Liver (tissue), 9 donors: ENCODE data around the gene TRAK1. TPM values are rescaled to one million over a fixed set of nuclear protein-coding genes. Genes with fewer than 3 reads are reported as not detected.

Source experiments
- DNase-seq: peaks from one replicate; pipeline ENCODE4 v3.0.0-alpha.2; 2017; ENCODE audit warnings: low spot score
- H3K27ac ChIP-seq, 2 donors: one replicate each; pipeline ENCODE4 v1.7.0; 2013; ENCODE audit warnings: inconsistent platforms in 2 of 2, low read length in 2 of 2, control low read depth in 1 of 2, low read depth in 1 of 2, mild to moderate bottlenecking in 1 of 2
- H3K27me3 ChIP-seq, 4 donors: one replicate each; pipeline versions ENCODE4 v1.6.1 to v1.7.0; 2013; ENCODE audit warnings: low read length in 3 of 4, inconsistent platforms in 1 of 4, mild to moderate bottlenecking in 1 of 4, moderate library complexity in 1 of 4; ENCODE audit not compliant: control insufficient read depth in 4 of 4, insufficient read depth in 4 of 4
- H3K36me3 ChIP-seq, 4 donors: one replicate each; pipeline versions ENCODE4 v1.6.1 to v1.7.0; 2013; ENCODE audit warnings: low read length in 3 of 4, mild to moderate bottlenecking in 3 of 4, low read depth in 1 of 4, moderate library complexity in 1 of 4; ENCODE audit not compliant: control insufficient read depth in 4 of 4, insufficient read depth in 3 of 4
- H3K4me1 ChIP-seq, 4 donors: one replicate each; pipeline versions ENCODE4 v1.6.1 to v1.7.0; 2013; ENCODE audit warnings: low read length in 3 of 4, mild to moderate bottlenecking in 3 of 4, moderate library complexity in 1 of 4; ENCODE audit not compliant: control insufficient read depth in 4 of 4, insufficient read depth in 4 of 4
- H3K4me3 ChIP-seq, 3 donors: one replicate each; pipeline versions ENCODE4 v1.6.1 to v1.7.0; 2013; ENCODE audit warnings: low read length in 3 of 3, control low read depth in 1 of 3, low read depth in 1 of 3, mild to moderate bottlenecking in 1 of 3
- H3K9ac ChIP-seq, 2 donors: one replicate each; pipeline ENCODE4 v1.7.0; 2013; ENCODE audit warnings: low read length in 2 of 2, mild to moderate bottlenecking in 2 of 2, moderate library complexity in 2 of 2, control low read depth in 1 of 2, low read depth in 1 of 2
- H3K9me3 ChIP-seq, 4 donors: one replicate each; pipeline versions ENCODE4 v1.6.1 to v1.7.0; 2013; ENCODE audit warnings: low read length in 3 of 4; ENCODE audit not compliant: control insufficient read depth in 4 of 4
- ATF3 ChIP-seq: IDR thresholded peaks from 2 replicates; pipeline ENCODE4 v1.6.1; 2016; ENCODE audit warnings: antibody characterized with exemption
- CTCF ChIP-seq: fragments of 150-350 bp; IDR thresholded peaks from 2 replicates; pipeline ENCODE4 v1.5.1; 2017; ENCODE audit warnings: improper control_type of control experiment, low read depth, low read length; ENCODE audit not compliant: missing input control
- EGR1 ChIP-seq, 2 donors: IDR thresholded peaks; 2 replicates each; pipeline ENCODE4 v1.6.1; 2016 to 2018; ENCODE audit warnings: antibody characterized with exemption in 2 of 2, low read depth in 2 of 2
- FOXA1 ChIP-seq: IDR thresholded peaks from 2 replicates; pipeline ENCODE4 v1.6.1; 2016; ENCODE audit warnings: antibody characterized with exemption
- FOXA2 ChIP-seq: IDR thresholded peaks from 2 replicates; pipeline ENCODE4 v1.6.1; 2016; ENCODE audit warnings: antibody characterized with exemption
- GABPA ChIP-seq, 2 donors: IDR thresholded peaks in 1 of 2; conservative IDR thresholded peaks in 1 of 2; 2 replicates each; pipeline ENCODE4 v1.6.1; 2016; ENCODE audit warnings: antibody characterized with exemption in 2 of 2, mild to moderate bottlenecking in 1 of 2, moderate library complexity in 1 of 2
- HNF4A ChIP-seq, 2 donors: conservative IDR thresholded peaks; 2 replicates each; pipeline ENCODE4 v1.6.1; 2016; ENCODE audit warnings: antibody characterized with exemption in 2 of 2, mild to moderate bottlenecking in 2 of 2
- HNF4G ChIP-seq: IDR thresholded peaks from 2 replicates; pipeline ENCODE4 v1.6.1; 2016; ENCODE audit warnings: antibody characterized with exemption
- JUND ChIP-seq, 2 donors: IDR thresholded peaks; 2 replicates each; pipeline ENCODE4 v1.6.1; 2016; ENCODE audit warnings: antibody characterized with exemption in 2 of 2
- MAX ChIP-seq: IDR thresholded peaks from 2 replicates; pipeline ENCODE4 v1.6.1; 2016; ENCODE audit warnings: antibody characterized with exemption
- NR2F2 ChIP-seq: IDR thresholded peaks from 2 replicates; pipeline ENCODE4 v1.6.1; 2016; ENCODE audit warnings: antibody characterized with exemption
- RAD21 ChIP-seq, 2 donors: IDR thresholded peaks; 2 replicates each; pipeline ENCODE4 v1.6.1; 2016; ENCODE audit warnings: antibody characterized with exemption in 2 of 2, mild to moderate bottlenecking in 2 of 2
- REST ChIP-seq: IDR thresholded peaks from 2 replicates; pipeline ENCODE4 v1.6.1; 2016; ENCODE audit warnings: antibody characterized with exemption, mild to moderate bottlenecking
- RXRA ChIP-seq, 2 donors: IDR thresholded peaks; 2 replicates each; pipeline ENCODE4 v1.6.1; 2017 to 2018; ENCODE audit warnings: antibody characterized with exemption in 2 of 2, mild to moderate bottlenecking in 1 of 2
- SP1 ChIP-seq: IDR thresholded peaks from 2 replicates; pipeline ENCODE4 v1.6.1; 2018; ENCODE audit warnings: antibody characterized with exemption, mild to moderate bottlenecking
- TAF1 ChIP-seq: conservative IDR thresholded peaks from 2 replicates; pipeline ENCODE4 v1.6.1; 2016; ENCODE audit warnings: antibody characterized with exemption, mild to moderate bottlenecking
- YY1 ChIP-seq: IDR thresholded peaks from 2 replicates; pipeline ENCODE4 v1.6.1; 2016; ENCODE audit warnings: antibody characterized with exemption, mild to moderate bottlenecking
- ZBTB33 ChIP-seq: IDR thresholded peaks from 2 replicates; pipeline ENCODE4 v1.6.1; 2016; ENCODE audit warnings: antibody characterized with exemption
- WGBS: extraction: QIAGEN DNeasy Blood & Tissue Kit; methylation state at CpG from one replicate; pipeline ENCODE4 v1.1.7; 2013; 5-methylcytosine and 5-hydroxymethylcytosine counted together
- polyA plus RNA-seq, 2 donors: library from polyadenylated mRNA; stranded (reverse) in 1 of 2; unstranded in 1 of 2; fragments of 200-250 nt in 1 of 2; fragments of >200 nt in 1 of 2; fragmentation: Nextera tagmentation in 1 of 2; extraction: Ambion mirVana in 1 of 2; gene quantifications; one replicate each; pipeline versions ENCODE4 v1.2.1 to v1.2.3, GENCODE V29; 2013 to 2015
- total RNA-seq, 2 donors: library from RNA; depleted of rRNA; stranded (reverse); fragments of >200 nt; gene quantifications; one replicate each; pipeline ENCODE4 v1.2.3, GENCODE V29; 2014
- donor health status: healthy.
- donor health status: healthy.
- donor health status: healthy.
- donor health status: healthy.
- donor health status: healthy.

TRAK1 gene
- total and polyA plus RNA-seq, 4 donors: 3.4 to 21.7 (median 8.6) TPM

GRCh38 chr3:42119561-42120355 is 28.6 kb downstream of the TRAK1 start:
- WGBS: 84% methylated on average over 7 of the region's 7 CpGs
- Histone ChIP-seq H3K9ac (no peak overlapping the region), H3K27ac (no peak overlapping the region), H3K9me3 (no peaks in the 10 kb centered on the region), H3K4me3 (no peak overlapping the region), H3K27me3 (no peaks in the 10 kb centered on the region), H3K4me1 (peaks cover 0 to 24% (median 9%) of the 10 kb centered on the region in 4 donors), H3K36me3 (no peaks in the 10 kb centered on the region)
- no peak for DNase-seq
- TF ChIP-seq CTCF (no peak), ZBTB33 (no peak), SP1 (no peak), NR2F2 (no peak), YY1 (no peak), EGR1 (IDR thresholded peaks at IDR 0.05; ENCODE audit: low read depth in 2 of 2) (no peak), REST (no peak), JUND (IDR thresholded peaks at IDR 0.05) (no peak), RXRA (IDR thresholded peaks at IDR 0.05) (no peak), GABPA (IDR thresholded peaks at IDR 0.05 in 1 of 2, conservative IDR thresholded peaks at IDR 0.05 in 1 of 2) (no peak), TAF1 (no peak), FOXA2 (no peak)

- Histone ChIP-seq H3K27me3 (no peaks in the 10 kb centered on the region), H3K4me3 (no peak overlapping the region), H3K27ac (no peak overlapping the region), H3K9me3 (no peaks in the 10 kb centered on the region), H3K4me1 (peaks cover 0 to 13% (median 6%) of the 10 kb centered on the region in 4 donors), H3K36me3 (peaks cover 0 to 5% (median 2%) of the 10 kb centered on the region in 4 donors), H3K9ac (no peak overlapping the region)
- DNase-seq: no peak
- 87% methylated on average over 3 of the region's 3 CpGs for WGBS
- TF ChIP-seq MAX: no peak
- no peak for TF ChIP-seq FOXA1
- no peak for TF ChIP-seq RXRA (IDR thresholded peaks at IDR 0.05)
- TF ChIP-seq YY1: no peak
- no peak for TF ChIP-seq JUND (IDR thresholded peaks at IDR 0.05)
- TF ChIP-seq FOXA2: no peak
- TF ChIP-seq HNF4G: no peak
- TF ChIP-seq ATF3: no peak
- TF ChIP-seq EGR1 (IDR thresholded peaks at IDR 0.05; ENCODE audit: low read depth in 2 of 2): no peak
- no peak for TF ChIP-seq CTCF
- no peak for TF ChIP-seq NR2F2
- TF ChIP-seq GABPA (IDR thresholded peaks at IDR 0.05 in 1 of 2, conservative IDR thresholded peaks at IDR 0.05 in 1 of 2): no peak
- no peak for TF ChIP-seq HNF4A (conservative IDR thresholded peaks at IDR 0.05)
- no peak for TF ChIP-seq RAD21 (IDR thresholded peaks at IDR 0.05)
These were observed 29.7 kb downstream of the TRAK1 start for GRCh38 chr3:42120866-42121265.
